ENCODE data around the gene FRMD3.

FRMD3 gene

GRCh38 chr9:83538172-83538889, at the start of gene FRMD3:
Gene FRMD3, minus strand, starts transcription at chr9:83538401. Its CDS starts 170 bp downstream, at chr9:83538231.
- peak; percentile 51 to 63 for DNase-seq

- no peak for DNase-seq
These were observed 46.8 kb upstream of the FRMD3 start for GRCh38 chr9:83584995-83585394.

GRCh38 chr9:83583151-83584014, 45.2 kb upstream of the FRMD3 start:
- DNase-seq, result peak; percentile 3 to 13

GRCh38 chr9:83582029-83582428, 43.8 kb upstream of the FRMD3 start:
- no peak for DNase-seq

- no peak for DNase-seq
These were observed 36.3 kb upstream of the FRMD3 start for GRCh38 chr9:83574482-83574881.

- DNase-seq, result no peak
These were observed 34.3 kb upstream of the FRMD3 start for GRCh38 chr9:83572524-83572923.

- no peak for DNase-seq
These were observed 32.2 kb upstream of the FRMD3 start for GRCh38 chr9:83570359-83570758.

GRCh38 chr9:83569326-83569725, 31.1 kb upstream of the FRMD3 start:
- no peak for DNase-seq

- DNase-seq, result no peak
These were observed 25.2 kb upstream of the FRMD3 start for GRCh38 chr9:83563360-83563759.

GRCh38 chr9:83560169-83560826, 22.1 kb upstream of the FRMD3 start:
- DNase-seq, result no peak

GRCh38 chr9:83557771-83558170, 19.6 kb upstream of the FRMD3 start:
- DNase-seq, result no peak

- DNase-seq, result no peak
These were observed 19.1 kb upstream of the FRMD3 start for GRCh38 chr9:83557317-83557716.

- no peak for DNase-seq
These were observed 16.1 kb upstream of the FRMD3 start for GRCh38 chr9:83554278-83554677.

- no peak for DNase-seq
These were observed 5.9 kb upstream of the FRMD3 start for GRCh38 chr9:83544002-83544698.

- no peak for DNase-seq
These were observed 663 bp upstream of the FRMD3 start for GRCh38 chr9:83538890-83539238.

GRCh38 chr9:83537331-83538171, 650 bp downstream of the FRMD3 start:
- no peak for DNase-seq

GRCh38 chr9:83536332-83536731, 1.9 kb downstream of the FRMD3 start:
- no peak for DNase-seq

GRCh38 chr9:83535736-83536135, 2.5 kb downstream of the FRMD3 start:
- no peak for DNase-seq

GRCh38 chr9:83533296-83533695, 4.9 kb downstream of the FRMD3 start:
- DNase-seq, result no peak

- no peak for DNase-seq
These were observed 11.3 kb downstream of the FRMD3 start for GRCh38 chr9:83526901-83527300.

GRCh38 chr9:83526211-83526610, 12.0 kb downstream of the FRMD3 start:
- DNase-seq, result no peak

GRCh38 chr9:83523684-83524083, 14.5 kb downstream of the FRMD3 start:
- DNase-seq, result no peak
